NCI-H2227 (cell line): Measurements from ENCODE around the gene PPP1R2B.

Experiments
- DNase-seq: peaks from one replicate; lab custom pipeline; 2025; ENCODE audit not compliant: unreplicated experiment; lab: John Stamatoyannopoulos, UW

PPP1R2B gene

DNA sequence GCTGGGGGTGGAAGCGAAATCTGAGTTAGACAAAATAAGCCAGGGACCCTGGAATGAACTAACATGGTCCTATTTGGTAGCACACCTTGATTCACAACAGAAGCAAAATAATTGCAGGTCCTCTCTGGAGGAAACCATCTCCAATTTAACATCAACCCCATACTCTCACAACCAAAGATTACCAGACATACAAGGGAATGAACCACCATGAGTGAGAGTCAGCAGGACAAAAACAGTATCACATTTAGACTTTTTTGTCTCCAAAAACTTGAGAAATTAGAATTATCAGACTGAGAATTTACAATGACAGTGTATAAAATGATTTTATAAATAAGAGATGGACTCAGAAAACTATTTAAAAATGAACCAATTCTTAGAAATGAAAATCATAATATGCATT, 21.1 kb downstream of the PPP1R2B start:
- no peak for DNase-seq

GRCh38 chr5:156879665-156880285, 29.7 kb downstream of the PPP1R2B start:
- peak; percentile 42 for DNase-seq

DNA sequence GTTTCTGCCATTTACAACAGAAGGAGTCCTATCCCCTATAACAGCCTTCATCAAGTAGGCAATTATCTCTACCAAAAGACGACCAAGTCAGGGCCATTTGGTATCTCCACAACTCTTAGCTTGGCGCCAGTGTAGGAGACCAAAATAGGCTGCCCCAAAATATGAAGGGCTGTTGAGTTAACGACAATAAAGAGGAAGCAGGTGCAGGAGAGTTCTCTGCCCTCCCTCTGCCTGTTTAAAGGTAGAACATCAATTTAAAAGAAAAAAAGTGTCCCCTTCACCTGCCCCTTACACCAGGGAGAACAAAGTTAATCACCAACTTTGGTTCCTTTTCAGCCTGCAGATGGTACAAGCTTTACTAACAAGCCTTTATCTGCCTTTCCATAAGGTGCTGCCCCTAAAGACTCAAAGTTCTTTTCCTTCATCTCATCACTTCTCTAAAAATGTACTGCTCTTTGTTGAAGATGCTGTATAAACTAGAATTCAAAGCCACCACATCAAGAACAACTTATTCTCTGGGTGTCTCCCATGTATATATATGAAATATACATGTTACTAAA, 33.3 kb downstream of the PPP1R2B start:
- DNase-seq = no peak

DNA sequence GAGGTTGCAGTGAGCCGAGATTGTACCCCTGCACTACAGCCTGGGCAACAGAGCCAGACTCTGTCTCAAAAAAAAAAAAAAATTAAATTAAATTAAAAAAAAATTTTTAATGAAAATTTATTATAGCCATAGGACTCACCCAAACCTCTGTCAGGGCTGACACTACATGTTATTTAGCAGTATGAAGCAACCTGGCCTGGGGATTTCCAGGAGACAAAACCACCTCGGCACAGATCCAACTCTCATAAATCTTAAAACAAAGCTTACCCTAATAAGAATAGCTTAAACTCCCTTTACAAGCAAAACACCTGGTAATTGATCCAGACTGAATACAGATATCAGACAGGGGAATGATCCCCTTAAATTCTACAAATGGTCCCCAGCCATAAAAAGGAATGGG, 38.4 kb downstream of the PPP1R2B start:
- DNase-seq = no peak

GRCh38 chr5:156892223-156892622, 42.1 kb downstream of the PPP1R2B start:
- no peak for DNase-seq

GRCh38 chr5:156892864-156893263, 42.8 kb downstream of the PPP1R2B start:
- no peak for DNase-seq

DNA sequence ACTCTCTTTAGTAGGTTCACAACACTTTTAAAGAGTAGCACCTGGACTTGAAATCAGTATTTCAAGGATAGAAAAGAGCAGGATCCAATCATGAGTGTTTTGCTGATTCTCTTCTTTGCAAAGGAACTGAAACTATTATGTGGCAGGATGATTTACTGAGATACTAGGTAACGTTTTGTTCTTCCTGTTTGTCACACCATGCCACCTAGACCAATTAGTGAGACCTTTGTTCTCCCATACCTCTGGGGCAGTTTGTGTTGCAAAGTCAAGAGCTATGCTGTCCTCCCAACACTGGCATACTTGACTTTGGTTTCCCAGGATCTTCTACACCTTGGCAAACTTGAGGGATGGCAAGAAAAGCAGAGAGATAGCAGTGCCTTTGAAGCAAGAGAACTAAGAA, 43.4 kb downstream of the PPP1R2B start:
- no peak for DNase-seq

GRCh38 chr5:156896546-156896945, 46.5 kb downstream of the PPP1R2B start:
- no peak for DNase-seq
